HUES6 (cell line): ENCODE data around the gene THEM5.

Experiments used
- H3K27ac ChIP-seq: 2 replicates; pipeline ENCODE4 v1.7.0; 2013; ENCODE audit warnings: low read depth, mild to moderate bottlenecking, low read length, inconsistent platforms
- H3K27me3 ChIP-seq: 2 replicates; pipeline ENCODE4 v1.6.1; 2013; ENCODE audit warnings: low read length; ENCODE audit not compliant: control insufficient read depth, insufficient read depth
- H3K36me3 ChIP-seq: 2 replicates; pipeline ENCODE4 v1.6.1; 2013; ENCODE audit warnings: low read length; ENCODE audit not compliant: control insufficient read depth, insufficient read depth
- H3K4me1 ChIP-seq: 2 replicates; pipeline ENCODE4 v1.6.1; 2013; ENCODE audit warnings: low read length; ENCODE audit not compliant: control insufficient read depth, insufficient read depth
- H3K4me3 ChIP-seq: 2 replicates; pipeline ENCODE4 v1.5.1; 2013; ENCODE audit warnings: low read depth, low read length
- H3K9ac ChIP-seq: one replicate; pipeline ENCODE4 v1.6.1; 2013; ENCODE audit warnings: mild to moderate bottlenecking, low read length
- H3K9me3 ChIP-seq: 2 replicates; pipeline ENCODE4 v1.6.1; 2013; ENCODE audit warnings: low read depth, low read length; ENCODE audit not compliant: control insufficient read depth, insufficient read depth

The THEM5 gene

GRCh38 chr1:151798571-151798970 is 54.9 kb downstream of the THEM5 start:
- H3K4me1 ChIP-seq = peaks cover 11% of the 10 kb centered on the region; the same call in 1 of the 2 replicates
- H3K36me3 ChIP-seq = no peaks in the 10 kb centered on the region
- peaks cover 6% of the 10 kb centered on the region; the same call in 1 of the 2 replicates for H3K27me3 ChIP-seq
- H3K4me3 ChIP-seq = no peak overlapping the region
- no peaks in the 10 kb centered on the region for H3K9me3 ChIP-seq
- no peak overlapping the region for H3K9ac ChIP-seq
- no peak overlapping the region for H3K27ac ChIP-seq
